ENCODE data around the gene STAU1. TPM values are rescaled to one million over a fixed set of nuclear protein-coding genes. Genes with fewer than 3 reads are reported as not detected.
"Not testable (repeated sequence)": the region's sequence is repeated elsewhere in the genome, so short reads cannot be mapped to it uniquely, and the experiment has no call there.

Gene STAU1
- total RNA-seq, 1 donor from 2014 or later: 73.5 TPM

DNA sequence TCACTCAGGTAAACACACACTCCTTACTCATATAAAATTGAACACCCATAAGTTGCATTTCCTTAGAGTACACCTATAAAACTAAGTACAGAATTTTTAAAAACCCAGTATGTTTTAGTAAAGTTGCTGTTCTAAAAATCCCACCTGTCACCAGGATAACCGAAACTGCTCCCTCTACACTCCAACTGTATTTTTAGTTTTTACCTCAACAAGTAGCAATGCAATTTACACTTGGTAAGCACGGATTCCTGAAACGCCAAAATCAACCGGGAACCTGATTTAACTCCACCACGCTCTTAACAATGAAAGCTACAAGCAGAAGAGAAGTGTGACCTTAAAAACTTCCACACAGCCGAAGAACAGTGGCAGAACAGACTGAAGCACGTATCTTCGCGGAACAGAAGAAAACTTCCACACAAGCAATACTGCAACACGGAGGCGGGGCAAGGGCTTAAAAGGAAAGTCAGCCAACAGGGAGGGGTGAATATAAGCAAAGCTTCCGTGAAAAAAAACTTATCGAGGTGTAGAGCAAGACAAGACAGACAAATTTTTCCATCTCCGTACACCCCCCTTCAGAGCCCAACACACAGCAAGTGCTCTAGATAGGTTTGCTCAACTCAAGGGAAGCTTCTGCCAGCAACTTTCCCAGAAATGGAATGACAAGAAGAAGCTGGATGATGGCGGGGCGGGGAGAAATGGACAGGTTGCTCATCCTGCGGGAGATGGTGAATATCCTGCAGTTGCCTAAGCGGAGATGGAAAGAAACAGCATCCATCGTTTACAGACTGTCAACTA, 1.4 kb downstream of the STAU1 start:
- H3K9me3 ChIP-seq: no peaks in the 10 kb centered on the region
- H3K27me3 ChIP-seq (ENCODE audit: low read depth): no peaks in the 10 kb centered on the region
- peaks cover 38% of the 10 kb centered on the region for H3K4me1 ChIP-seq
- H3K36me3 ChIP-seq: peaks cover 6% of the 10 kb centered on the region
- H3K27ac ChIP-seq: peak overlapping the region; percentile 86
- ATAC-seq (peak; percentile 16 to 47), DNase-seq (peak; percentile 64)
- no peak for TF ChIP-seq CTCF (IDR thresholded peaks at IDR 0.05)
- intact Hi-C loops (cut with DNase I): no loop called here
- H3K4me3 ChIP-seq: peak overlapping the region; percentile 78

DNA sequence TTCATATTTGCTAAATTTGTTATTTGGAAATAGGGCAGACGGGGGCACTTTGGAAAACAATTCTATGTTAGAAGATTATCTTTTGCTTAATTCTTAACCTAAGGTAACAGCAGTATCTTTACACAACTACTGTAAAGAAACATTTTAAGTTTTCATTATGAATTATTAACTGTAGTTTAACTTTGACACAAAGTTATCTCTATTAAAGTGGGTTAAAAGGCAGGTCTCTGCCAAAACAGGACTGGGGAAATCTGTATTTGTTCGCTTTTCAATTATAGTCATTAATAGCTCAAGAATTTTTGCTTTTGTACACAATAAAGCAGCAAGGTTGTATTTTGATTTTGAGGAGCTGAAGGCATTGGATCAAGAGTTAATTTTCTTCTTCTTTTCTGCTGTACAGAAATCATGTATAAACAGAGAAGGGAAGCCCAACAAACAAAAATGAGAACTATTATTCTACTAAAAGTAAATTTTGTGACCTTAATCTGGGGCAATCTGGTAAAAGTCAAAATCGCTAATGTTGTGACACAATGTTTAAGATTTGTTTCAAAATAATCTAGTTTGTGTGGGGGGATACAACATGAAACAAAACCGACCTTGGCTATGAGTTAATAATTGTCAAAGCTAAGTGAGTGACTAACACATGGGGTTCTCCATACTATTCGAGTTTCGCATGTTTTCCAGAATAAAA, 2.9 kb downstream of the STAU1 start:
- no peaks in the 10 kb centered on the region for H3K27me3 ChIP-seq (ENCODE audit: low read depth)
- no peak overlapping the region for H3K27ac ChIP-seq
- peaks cover 53% of the 10 kb centered on the region for H3K4me1 ChIP-seq
- H3K36me3 ChIP-seq: peaks cover 6% of the 10 kb centered on the region
- no peak overlapping the region for H3K4me3 ChIP-seq
- intact Hi-C loops (cut with DNase I): no loop called here
- no peaks in the 10 kb centered on the region for H3K9me3 ChIP-seq
- ATAC-seq: no peak
- DNase-seq: no peak
- TF ChIP-seq CTCF (IDR thresholded peaks at IDR 0.05): no peak

GRCh38 chr20:49184691-49185070, 3.5 kb downstream of the STAU1 start:
- no peak for TF ChIP-seq CTCF (IDR thresholded peaks at IDR 0.05)
- ATAC-seq (no peak), DNase-seq (no peak)
- Histone ChIP-seq H3K27me3 (ENCODE audit: low read depth) (no peaks in the 10 kb centered on the region), H3K4me3 (no peak overlapping the region), H3K27ac (no peak overlapping the region), H3K4me1 (peaks cover 58% of the 10 kb centered on the region), H3K9me3 (no peaks in the 10 kb centered on the region), H3K36me3 (peaks cover 6% of the 10 kb centered on the region)
- intact Hi-C loops (cut with DNase I): no loop called here

DNA sequence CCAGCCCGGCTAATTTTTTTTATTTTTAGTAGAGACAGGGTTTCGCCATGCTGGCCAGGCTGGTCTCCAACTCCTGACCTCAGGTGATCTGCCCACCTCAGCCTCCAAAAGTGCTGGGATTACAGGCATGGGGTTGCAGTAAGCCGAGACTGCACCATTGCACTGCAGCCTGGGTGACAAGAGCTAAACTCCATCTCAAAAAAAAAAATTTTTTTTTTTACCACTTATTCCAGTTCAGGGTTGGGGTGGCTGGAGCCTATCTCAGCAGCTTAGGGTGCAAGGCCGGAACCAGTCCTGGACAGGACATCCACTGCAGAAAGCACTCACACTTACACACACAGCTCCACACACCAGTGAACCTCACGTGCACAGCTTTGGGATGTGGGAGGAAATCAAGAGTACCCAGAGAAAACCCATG, 4.0 kb downstream of the STAU1 start:
- intact Hi-C loops (cut with DNase I); H3K4me3 ChIP-seq; ATAC-seq; H3K36me3 ChIP-seq; H3K9me3 ChIP-seq; H3K27ac ChIP-seq; DNase-seq; H3K27me3 ChIP-seq (ENCODE audit: low read depth): not testable (repeated sequence)
- H3K4me1 ChIP-seq: peaks cover 64% of the 10 kb centered on the region

DNA sequence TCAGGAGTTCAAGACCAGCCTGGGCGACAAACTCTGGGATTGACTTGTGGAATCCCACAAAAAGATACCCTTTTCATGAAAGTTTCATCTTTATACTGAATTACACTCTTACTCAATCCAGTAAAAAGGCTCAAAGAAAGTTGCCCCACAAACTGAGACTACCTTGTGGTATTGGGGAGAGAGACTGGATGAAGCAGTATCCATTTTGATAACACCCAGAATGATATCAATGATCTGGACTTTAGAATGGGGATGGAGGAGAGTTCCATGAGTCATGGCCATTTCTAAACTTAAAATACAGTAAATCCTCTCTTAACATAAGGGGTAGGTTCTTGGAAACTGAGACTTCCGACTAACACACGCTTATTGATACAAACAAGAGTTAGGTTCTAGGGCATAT, 4.7 kb downstream of the STAU1 start:
- Histone ChIP-seq H3K4me3 (no peak overlapping the region), H3K36me3 (peaks cover 7% of the 10 kb centered on the region), H3K27me3 (ENCODE audit: low read depth) (no peaks in the 10 kb centered on the region), H3K4me1 (peaks cover 61% of the 10 kb centered on the region), H3K27ac (no peak overlapping the region), H3K9me3 (no peaks in the 10 kb centered on the region)
- TF ChIP-seq CTCF (IDR thresholded peaks at IDR 0.05): no peak
- intact Hi-C loops (cut with DNase I): no loop called here
- ATAC-seq: no peak
- DNase-seq: no peak

Data from lower lobe of right lung (tissue), 2 donors.